ENCODE data around the gene SNIP1.
A peak's percentile ranks its signal among the peaks of the same experiment; 100 is the strongest.
"Not testable (repeated sequence)": the region's sequence is repeated elsewhere in the genome, so short reads cannot be mapped to it uniquely, and the experiment has no call there.

The SNIP1 gene

GRCh38 chr1:37595440-37596181, 41.5 kb upstream of the SNIP1 start, which contains the start of gene GNL2:
TSS of gene GNL2 (minus strand) at chr1:37595937. CDS start at chr1:37595822, 115 bp downstream.
- peak; percentile 96 for DNase-seq (ENCODE audit: low read depth)
- TF ChIP-seq MYC (IDR thresholded peaks at IDR 0.05; ENCODE audit: low read depth, low read length) (peak; percentile 98), CTCF (IDR thresholded peaks at IDR 0.05; ENCODE audit: low read depth, low read length) (no peak), POLR2A (IDR thresholded peaks at IDR 0.05; ENCODE audit: extremely low read depth, insufficient read length) (peak; percentile 91), MAX (IDR thresholded peaks at IDR 0.05; ENCODE audit: low read depth, low read length) (peak; percentile 99)

GRCh38 chr1:37593726-37594125, 39.6 kb upstream of the SNIP1 start:
- no peak for DNase-seq (ENCODE audit: low read depth)
- TF ChIP-seq POLR2A (IDR thresholded peaks at IDR 0.05; ENCODE audit: extremely low read depth, insufficient read length), result no peak
- no peak for TF ChIP-seq CTCF (IDR thresholded peaks at IDR 0.05; ENCODE audit: low read depth, low read length)
- no peak for TF ChIP-seq MYC (IDR thresholded peaks at IDR 0.05; ENCODE audit: low read depth, low read length)
- TF ChIP-seq MAX (IDR thresholded peaks at IDR 0.05; ENCODE audit: low read depth, low read length), result no peak
- H3K4me3 ChIP-seq (ENCODE audit: low read depth, low read length), result peak overlapping the region; percentile 99

More at GRCh38 chr1:37595440-37596181, 41.5 kb upstream of the SNIP1 start, which contains the start of gene GNL2:
- peak within 1 kb of the TSS; percentile 99 for H3K4me3 ChIP-seq (ENCODE audit: low read depth, low read length)

- no peak overlapping the region for H3K4me3 ChIP-seq (ENCODE audit: low read depth, low read length)
- DNase-seq (ENCODE audit: low read depth), result no peak
- TF ChIP-seq MAX (IDR thresholded peaks at IDR 0.05; ENCODE audit: low read depth, low read length) (no peak), MYC (IDR thresholded peaks at IDR 0.05; ENCODE audit: low read depth, low read length) (no peak), CTCF (IDR thresholded peaks at IDR 0.05; ENCODE audit: low read depth, low read length) (no peak), POLR2A (IDR thresholded peaks at IDR 0.05; ENCODE audit: extremely low read depth, insufficient read length) (no peak)
Measured at GRCh38 chr1:37588939-37589338, 34.8 kb upstream of the SNIP1 start.

DNA sequence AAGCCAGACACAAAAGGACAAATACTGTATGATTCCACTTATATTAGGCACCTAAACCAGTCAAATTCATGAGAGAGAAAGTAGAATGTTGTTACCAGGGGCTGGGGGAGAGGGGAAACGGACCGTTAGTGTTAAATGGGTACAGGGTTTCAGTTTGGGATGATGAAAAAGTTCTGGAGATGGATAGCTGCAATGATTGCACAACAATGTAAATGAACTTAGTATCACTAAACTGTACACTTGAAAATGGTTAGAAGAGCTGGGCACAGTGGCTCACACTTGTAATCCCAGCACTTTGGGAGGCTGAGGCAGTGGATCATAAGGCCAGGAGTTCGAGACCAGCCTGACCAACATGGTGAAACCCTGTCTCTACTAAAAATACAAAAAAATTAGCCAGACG, 30.5 kb upstream of the SNIP1 start:
- H3K4me3 ChIP-seq (ENCODE audit: low read depth, low read length); DNase-seq (ENCODE audit: low read depth): not testable (repeated sequence)

DNA sequence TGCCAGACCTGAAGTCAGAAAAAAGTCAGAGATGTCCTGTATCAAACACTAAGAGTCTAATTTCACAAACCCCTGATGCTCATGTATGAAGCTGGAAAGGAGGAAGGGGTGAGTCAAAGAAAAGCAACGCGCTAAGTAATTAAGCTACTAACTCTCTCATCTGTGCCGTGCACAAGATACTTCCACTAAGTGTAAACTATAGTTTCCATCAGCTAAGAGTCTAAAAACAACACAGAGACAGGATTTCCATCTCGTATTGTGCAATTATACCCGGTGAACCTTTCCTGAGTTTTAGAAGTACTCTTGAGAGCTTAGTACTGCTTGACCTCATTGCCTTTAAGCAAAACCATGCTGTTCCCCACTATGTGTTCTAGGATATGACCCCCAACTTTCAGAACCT, 21.6 kb upstream of the SNIP1 start:
- DNase-seq (ENCODE audit: low read depth), result no peak
- no peak overlapping the region for H3K4me3 ChIP-seq (ENCODE audit: low read depth, low read length)
- TF ChIP-seq MYC (IDR thresholded peaks at IDR 0.05; ENCODE audit: low read depth, low read length) (no peak), CTCF (IDR thresholded peaks at IDR 0.05; ENCODE audit: low read depth, low read length) (no peak), POLR2A (IDR thresholded peaks at IDR 0.05; ENCODE audit: extremely low read depth, insufficient read length) (no peak)

- no peak overlapping the region for H3K4me3 ChIP-seq (ENCODE audit: low read depth, low read length)
- DNase-seq (ENCODE audit: low read depth), result no peak
Measured at GRCh38 chr1:37574834-37575480, 20.9 kb upstream of the SNIP1 start.

More at GRCh38 chr1:37574834-37575480, 20.9 kb upstream of the SNIP1 start:
- TF ChIP-seq CTCF (IDR thresholded peaks at IDR 0.05; ENCODE audit: low read depth, low read length) (no peak), MYC (IDR thresholded peaks at IDR 0.05; ENCODE audit: low read depth, low read length) (no peak), POLR2A (IDR thresholded peaks at IDR 0.05; ENCODE audit: extremely low read depth, insufficient read length) (no peak), MAX (IDR thresholded peaks at IDR 0.05; ENCODE audit: low read depth, low read length) (no peak)
